ENCODE measurements around the gene PMIS2. TPM values are rescaled to one million over a fixed set of nuclear protein-coding genes. Genes with fewer than 3 reads are reported as not detected.

Gene PMIS2
- total and polyA plus RNA-seq, 2 of the 8 experiments (the other 6 are each of a cell fraction or from before 2014, with no cell fraction given): not detected

- peak; percentile 87 to 89 for TF ChIP-seq RAD21 (IDR thresholded peaks at IDR 0.05 in 1 of 2, conservative IDR thresholded peaks at IDR 0.05 in 1 of 2; ENCODE audit: low read depth in 2 of 2, low read length in 2 of 2)
- TF ChIP-seq MAFK (IDR thresholded peaks at IDR 0.05; ENCODE audit: low read depth, low read length): no peak
- TF ChIP-seq EP300 (IDR thresholded peaks at IDR 0.05; ENCODE audit: borderline replicate concordance in 1 of 2, low read depth in 2 of 2, low read length in 2 of 2): no peak
- no peak for TF ChIP-seq GTF2F1 (IDR thresholded peaks at IDR 0.05; ENCODE audit: borderline replicate concordance, low read depth, low read length)
- no peak for TF ChIP-seq SRF (IDR thresholded peaks at IDR 0.05; ENCODE audit: low read depth, low read length)
- TF ChIP-seq SAP30 (IDR thresholded peaks at IDR 0.05; ENCODE audit: insufficient read depth, insufficient replicate concordance, low read length): no peak
- 0 out of 2 replicates have a peak, but pooled peaks have one; percentile 22 for TF ChIP-seq YY1 (IDR thresholded peaks at IDR 0.05; ENCODE audit: low read depth, low read length)
- no peak for TF ChIP-seq CBX5 (IDR thresholded peaks at IDR 0.05; ENCODE audit: low read depth, low read length)
- TF ChIP-seq ZNF274 (IDR thresholded peaks at IDR 0.05; ENCODE audit: borderline replicate concordance, extremely low read depth, low read length): no peak
- no peak for TF ChIP-seq NANOG (IDR thresholded peaks at IDR 0.05; ENCODE audit: insufficient read depth, low read depth, low read length, poor library complexity, severe bottlenecking)
- no peak for TF ChIP-seq ATF3 (IDR thresholded peaks at IDR 0.05; ENCODE audit: insufficient read depth, low read depth, low read length)
- TF ChIP-seq PHF8 (conservative IDR thresholded peaks at IDR 0.05; ENCODE audit: low read depth, low read length): no peak
- TF ChIP-seq RFX5 (IDR thresholded peaks at IDR 0.05; ENCODE audit: borderline replicate concordance, low read depth, low read length): peak; percentile 36; the same call in 1 of the 2 replicates
- TF ChIP-seq EZH2 (IDR thresholded peaks at IDR 0.05; ENCODE audit: low read depth, low read length, severe bottlenecking): no peak
- peak; percentile 70 to 91 (median 85) for TF ChIP-seq CTCF (IDR thresholded peaks at IDR 0.05; ENCODE audit: control extremely low read depth in 1 of 3, insufficient read depth in 1 of 3, low read depth in 1 of 3, low read length in 3 of 3)
- TF ChIP-seq E2F6 (IDR thresholded peaks at IDR 0.05): 0 out of 2 replicates have a peak, but pooled peaks have one; percentile 46
- no peak for TF ChIP-seq SUZ12 (IDR thresholded peaks at IDR 0.05; ENCODE audit: low read length)
- TF ChIP-seq POU5F1 (IDR thresholded peaks at IDR 0.05; ENCODE audit: low read depth, low read length): no peak
- TF ChIP-seq CREB1 (IDR thresholded peaks at IDR 0.05): no peak
Observed at GRCh38 chr19:35555301-35556005, 30.5 kb upstream of the PMIS2 start (continued).
